HG03045 (cell line): ENCODE data around the gene ZYX.

Experiments used
- ATAC-seq: cut with Tn5 transposase; IDR thresholded peaks from one replicate; pipeline ENCODE4 v1.9.1; 2021; ENCODE audit warnings: mild to moderate bottlenecking, moderate library complexity; ENCODE audit not compliant: unreplicated experiment

Gene ZYX

DNA sequence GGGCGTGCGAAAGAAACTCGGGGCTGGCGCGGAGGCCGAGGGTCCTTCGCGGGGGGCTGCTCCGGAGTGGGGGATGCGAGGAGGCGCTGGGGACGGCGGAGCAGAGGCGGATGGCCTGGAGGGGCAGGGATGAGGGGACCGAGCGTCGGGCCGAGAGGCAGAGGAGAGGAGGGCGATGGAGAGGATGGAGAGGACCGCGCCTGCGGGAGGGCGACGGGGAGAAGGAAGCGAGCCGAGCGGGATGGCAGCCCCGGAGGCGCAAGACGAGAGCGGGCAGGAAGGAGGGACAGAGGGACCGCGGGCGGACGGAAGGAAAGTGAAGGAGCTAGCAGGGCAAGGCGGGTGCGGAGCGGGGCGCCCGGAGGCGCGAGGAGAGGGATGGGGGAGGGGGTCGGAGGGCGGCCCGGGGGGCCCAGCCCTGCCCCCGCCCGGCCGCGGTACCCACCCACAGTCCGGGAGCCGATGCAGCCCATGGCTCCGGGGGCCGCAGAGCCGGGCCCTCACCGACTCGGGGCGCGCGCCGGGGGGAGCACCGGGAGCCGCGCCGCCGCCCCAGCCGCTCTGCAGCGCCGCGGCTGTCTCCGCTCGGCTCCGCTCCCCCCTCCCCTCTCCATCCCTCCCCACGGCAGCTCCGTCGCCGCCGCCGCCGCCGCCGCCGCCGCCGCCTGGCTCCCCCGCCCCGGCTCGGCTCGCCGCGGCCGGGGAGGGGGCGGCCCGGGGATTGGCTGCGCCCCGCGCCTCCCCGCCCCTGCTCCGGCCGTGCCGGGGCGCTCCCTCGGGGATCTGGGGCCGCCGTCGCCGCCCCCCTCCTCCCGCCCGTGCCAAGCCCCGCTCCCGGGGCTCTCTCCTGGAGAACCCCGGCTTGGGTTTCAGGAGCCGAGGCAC, 18.8 kb upstream of the ZYX start, which contains the start of gene FAM131B:
TSS of gene FAM131B (minus strand) at position 583 of the 885 bp plus-strand sequence. CDS start at position 473, 110 bp downstream.
- ATAC-seq: no peak

DNA sequence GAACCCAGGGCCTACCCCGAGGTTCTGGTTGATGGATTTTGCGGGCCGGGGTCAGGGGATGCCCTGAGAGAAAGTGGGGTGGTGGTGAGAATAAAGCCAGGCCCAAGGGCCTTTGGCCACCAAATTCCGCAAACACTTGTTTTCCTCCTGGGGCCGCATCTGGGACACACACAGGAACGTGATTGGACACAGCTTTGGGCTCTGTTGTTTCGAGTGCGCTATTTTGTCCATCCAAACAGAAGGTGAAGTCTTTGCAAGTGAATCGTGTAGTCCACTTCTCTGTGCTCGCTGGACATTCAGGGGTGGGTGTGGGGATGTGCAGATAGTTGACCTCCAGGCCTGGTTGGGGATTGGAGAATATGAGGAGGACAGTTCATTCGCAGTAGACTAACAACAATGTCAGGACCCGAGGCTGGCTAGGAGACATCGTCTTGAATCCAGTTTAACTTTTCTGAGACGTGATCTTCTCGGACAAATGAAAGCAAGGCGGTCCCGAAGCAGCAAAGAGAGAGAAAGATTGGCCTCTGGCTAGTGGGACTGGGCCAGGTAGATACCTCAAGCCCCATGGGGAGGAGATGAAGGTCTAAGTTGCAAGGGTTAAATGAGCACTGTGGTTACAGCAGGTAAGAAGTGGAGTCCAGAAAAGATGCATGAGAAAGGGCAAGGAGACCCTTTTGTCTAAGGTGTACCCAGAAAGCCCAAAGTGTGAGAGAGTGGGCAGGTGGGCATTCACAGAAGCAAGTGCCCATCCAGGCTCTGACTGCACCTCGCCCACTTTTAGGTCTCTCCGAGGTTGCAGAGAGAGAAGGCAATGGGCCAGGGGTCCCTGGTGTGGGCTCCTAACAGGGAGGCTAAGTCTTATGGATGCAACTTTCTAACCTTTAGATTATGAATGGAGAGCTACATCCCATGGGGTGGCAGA, 17.9 kb upstream of the ZYX start:
- ATAC-seq: no peak

DNA sequence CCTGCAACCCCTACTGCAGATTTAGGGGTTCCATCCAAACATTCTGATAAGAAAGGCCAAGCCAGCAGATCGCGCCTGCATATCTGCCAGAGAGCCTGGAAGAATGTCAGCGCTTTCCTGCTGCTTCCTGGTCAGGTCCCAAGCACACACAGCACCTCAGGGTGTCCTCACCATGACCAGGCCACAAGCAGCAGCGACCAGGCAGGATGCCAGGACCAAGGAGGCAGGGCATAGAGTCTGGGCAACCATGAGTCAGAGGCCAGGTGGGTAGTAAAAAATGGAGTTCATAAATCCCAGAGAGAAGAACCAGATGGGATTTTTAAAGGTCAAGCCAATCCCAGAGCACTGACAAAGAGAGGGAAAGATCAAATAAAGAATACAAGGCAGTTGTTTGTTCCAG, 13.2 kb upstream of the ZYX start:
- no peak for ATAC-seq

DNA sequence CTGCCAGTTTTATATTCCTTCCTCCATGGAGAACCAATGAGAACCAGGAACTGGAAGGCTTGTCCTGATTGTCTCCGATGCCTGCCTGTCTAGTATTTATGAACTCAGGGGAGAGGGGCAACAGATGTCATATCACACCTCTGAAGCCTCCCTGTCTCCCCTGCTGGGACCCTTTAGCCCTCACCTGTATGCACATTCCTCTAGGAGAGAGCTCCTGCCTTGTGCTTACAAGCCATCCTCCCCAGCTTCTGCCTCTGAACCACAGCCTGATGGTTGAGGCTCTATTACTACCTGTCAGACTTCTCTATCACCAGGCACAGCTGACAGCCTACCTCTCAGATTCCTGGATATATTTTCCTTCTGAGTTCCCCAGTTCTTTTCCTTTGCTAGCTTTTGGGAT, 12.8 kb upstream of the ZYX start:
- no peak for ATAC-seq

DNA sequence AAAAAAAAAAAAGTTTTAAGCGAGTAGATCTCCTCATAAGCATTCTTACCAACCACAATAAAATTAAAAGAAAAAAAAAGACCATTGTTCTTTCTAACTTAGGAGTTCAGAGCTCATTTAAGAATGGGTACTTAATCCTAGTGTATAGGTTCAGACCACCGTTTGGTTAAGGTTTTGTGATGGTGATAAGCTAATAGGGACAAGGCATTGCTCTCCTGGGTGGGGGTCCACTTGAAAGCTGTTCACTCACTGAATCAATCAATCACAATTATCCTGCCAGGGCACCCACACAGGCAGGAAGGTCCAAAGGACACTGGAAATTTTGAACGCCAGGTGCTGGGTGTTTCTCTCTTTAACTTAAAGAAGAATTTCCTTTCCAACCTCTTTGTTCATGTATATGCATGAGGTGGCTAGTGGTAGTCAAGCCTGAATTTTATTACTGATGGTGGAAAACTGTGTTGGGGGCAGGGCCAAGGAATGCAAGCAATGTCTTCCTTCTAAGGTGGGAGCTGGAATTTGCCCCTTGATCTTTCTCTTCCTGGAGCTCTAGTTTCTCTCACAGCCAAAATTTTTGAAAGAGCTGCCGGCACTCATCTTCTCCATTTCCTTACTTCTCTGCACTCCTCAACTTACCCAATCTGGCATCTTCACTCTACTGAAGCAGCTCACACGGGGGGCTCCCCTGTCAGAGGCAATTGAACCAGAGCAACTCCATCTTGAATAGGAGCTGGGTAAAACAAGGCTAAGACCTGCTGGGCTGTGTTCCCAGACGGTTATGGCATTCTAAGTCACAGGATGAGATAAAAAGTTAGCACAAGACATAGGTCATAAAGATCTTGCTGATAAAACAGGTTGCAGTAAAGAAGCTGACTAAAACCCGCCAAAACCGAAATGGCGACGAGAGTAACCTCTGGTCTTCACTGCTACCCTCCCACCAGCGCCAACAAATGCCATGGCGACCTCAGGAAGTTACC, 11.2 kb upstream of the ZYX start:
- no peak for ATAC-seq

DNA sequence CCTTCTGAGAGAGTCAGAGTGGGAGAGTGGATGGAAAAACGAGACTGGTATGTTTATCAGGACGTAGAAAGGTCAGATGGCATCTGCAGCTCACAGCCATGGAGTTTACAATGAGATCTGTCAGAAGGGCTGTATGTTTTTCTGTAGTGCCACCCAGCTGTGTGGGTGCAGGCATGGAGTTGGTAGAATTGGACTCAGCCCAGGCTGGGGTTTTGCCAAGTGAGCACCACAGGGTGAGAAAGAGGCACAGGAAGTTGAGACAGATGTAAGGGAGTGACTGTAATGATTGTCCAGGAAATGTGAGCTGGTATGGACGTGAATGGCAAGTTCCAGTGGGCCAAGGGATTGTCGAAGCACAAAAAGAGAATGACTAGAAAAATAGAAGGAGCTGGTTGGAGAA, 9.1 kb upstream of the ZYX start:
- ATAC-seq: no peak

DNA sequence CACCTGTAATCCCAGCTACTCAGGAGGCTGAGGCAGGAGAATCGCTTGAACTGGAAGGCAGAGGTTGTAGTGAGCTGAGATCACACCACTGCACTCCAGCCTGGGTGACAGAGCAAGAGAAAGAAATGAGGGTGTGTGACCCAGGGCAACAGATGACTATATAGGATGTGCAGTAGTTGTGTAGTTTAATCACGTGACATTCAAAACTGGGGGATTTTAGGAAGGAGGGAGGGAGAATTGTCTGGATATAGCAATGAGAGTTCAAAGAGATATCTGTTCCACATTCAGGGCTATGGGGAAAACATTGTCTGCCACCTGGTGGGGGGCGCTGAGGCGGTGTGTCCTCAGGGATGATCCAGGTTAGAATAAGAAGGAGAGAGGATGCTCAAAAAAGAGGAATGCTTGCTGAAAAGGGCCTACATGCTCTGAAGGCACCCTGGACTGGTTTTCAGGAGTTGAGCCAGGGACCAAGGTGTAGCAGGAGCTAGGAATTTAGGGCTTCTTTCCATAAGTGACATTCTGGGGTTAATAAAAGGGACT, 7.8 kb upstream of the ZYX start:
- no peak for ATAC-seq

DNA sequence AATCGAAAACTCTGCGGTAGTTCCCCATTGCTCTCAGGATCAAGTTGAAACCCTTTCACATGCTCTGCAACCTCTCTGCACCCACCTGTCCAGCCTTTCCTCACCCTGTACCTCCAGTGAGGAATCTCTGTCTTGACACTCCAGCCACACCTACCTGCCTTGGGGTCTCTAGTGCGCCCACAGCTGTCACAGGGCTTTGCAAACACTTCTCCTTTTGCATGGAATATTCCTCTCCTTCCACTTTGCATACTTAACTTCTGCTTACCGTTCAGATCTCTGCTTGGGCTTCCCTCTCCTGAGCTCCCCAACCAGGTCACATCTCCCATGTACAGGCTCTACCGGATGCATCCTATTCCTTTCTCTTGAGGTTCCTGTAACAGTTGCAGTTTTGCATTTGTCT, 6.6 kb upstream of the ZYX start:
- no peak for ATAC-seq

DNA sequence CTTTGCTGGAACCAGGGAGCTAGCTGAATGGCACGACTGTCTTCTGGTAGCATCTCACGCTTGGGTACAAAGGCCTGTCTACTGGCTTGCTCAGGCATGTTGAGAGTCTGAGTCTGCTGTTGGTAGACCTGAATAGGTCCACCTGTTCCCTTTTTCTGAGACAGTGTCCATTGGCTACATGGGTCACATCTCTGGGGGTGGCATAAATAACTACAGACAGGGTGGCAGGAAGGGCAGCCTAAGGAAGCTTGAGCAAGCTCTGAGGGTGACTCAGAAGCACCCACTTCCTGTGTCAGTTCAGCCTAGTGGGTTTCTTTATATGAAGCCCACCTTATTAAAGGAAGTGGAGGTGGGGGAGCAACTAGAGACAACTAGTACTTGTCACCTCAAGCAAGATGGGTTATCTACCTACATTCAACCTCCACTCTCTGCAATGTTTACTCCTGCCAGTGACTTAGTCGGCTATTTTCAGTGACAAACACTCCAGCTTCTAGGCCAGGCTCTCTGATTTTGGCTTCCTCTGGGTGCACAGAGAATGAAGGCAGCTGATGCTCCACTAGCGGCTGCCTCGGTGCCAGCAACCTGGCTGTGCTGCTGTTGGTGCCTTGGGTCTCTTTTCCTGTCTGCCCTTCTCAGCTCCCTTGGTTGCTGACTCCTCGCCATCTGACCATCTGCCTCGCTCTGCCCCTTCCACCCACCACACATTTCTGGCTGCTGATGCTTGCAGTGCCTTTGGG, 5.7 kb upstream of the ZYX start:
- ATAC-seq: no peak

DNA sequence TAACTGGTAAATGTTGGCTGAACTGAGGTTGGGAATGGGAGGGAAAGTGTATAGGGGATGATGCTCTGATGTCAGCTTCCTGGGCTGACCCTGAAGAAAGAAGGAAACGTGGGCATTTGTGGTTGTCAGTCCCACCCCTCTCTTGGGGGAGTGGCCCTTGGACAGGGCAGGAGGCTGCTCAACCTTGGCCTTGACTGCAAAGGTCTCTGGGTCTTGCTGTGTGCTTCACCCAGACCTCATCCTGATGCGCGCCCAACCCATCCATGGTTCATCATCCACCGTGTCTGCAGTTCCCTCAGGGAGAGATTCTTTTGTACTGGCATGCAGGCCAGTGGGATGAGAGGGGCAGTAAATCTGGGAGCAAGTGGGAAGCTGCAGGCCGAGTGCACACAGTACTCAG, 4.7 kb upstream of the ZYX start:
- ATAC-seq: no peak

DNA sequence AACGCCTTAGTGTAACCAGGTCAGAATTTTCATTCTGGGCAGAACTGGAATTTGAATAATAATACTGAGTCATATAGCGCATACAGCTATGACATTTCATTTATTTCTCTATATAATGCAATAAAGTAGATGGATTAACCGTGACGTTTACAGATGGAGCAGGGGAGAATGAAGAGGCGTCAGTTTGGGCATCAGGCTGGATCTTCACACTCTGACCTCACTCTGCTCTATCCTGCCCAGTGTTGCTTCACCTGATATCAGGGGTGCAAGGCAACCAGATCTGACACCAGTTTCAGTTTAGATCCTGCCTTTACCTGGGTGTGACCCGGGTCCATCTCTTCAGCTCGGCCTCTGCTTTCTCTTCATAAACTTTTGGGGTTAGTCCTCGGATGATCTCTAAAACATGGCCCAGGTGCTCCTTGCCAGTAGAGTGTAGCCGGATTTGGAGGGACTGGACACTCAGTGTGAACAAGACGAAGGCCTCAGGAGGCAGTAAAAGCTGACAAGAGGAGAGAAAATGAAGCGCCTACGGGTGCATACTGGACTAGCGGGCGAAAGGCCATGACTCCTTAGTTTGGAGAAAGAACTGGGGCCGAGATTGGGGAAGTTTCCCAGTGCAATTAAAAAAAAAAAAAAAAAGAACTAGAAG, 1.4 kb upstream of the ZYX start:
- no peak for ATAC-seq

DNA sequence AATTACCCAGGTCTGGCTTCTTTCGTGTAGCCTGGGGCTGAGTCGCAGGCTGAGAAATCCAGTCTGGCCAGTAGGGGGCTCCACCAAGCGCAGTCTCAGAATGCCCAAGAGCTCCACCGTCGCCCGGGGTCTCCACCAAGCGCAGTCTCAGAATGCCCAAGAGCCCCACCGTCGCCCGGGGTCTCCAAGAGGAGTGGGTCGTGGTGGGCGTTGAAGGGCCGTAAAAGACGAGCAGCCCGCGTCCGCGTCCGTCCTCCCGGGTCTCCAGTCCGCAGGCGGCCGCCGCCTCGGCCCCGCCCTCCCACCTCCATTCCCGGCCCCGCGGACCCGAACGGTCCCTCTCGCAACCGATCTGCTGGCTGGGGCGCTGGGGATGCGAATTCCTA, 892 bp upstream of the ZYX start:
- ATAC-seq: peak; percentile 57

DNA sequence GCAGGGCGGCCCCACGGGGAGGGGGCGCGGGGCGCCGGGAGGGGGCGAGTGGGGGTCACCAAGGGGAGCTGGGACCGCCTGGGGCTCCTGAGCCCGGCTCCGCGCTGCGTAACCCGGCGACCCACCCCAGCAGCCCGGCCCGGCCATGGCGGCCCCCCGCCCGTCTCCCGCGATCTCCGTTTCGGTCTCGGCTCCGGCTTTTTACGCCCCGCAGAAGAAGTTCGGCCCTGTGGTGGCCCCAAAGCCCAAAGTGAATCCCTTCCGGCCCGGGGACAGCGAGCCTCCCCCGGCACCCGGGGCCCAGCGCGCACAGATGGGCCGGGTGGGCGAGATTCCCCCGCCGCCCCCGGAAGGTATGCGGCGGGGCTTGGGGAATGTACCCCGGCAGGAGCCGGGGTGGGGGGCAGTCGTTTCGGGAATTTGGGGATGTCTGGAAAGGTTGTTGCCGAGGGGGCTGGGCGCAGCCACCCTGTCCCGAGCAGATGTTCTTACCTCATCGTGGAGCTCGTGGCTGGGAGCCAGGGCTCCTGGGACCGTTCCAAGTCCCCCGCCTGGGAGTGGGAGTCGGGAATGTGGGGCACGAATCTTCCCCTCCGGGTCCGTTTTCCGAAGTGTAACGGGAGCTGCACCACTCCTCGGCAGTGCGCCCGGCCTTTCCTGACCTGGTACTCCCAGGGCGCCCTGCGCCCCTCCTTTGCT, 431 bp downstream of the ZYX start:
- peak; percentile 20 for ATAC-seq

DNA sequence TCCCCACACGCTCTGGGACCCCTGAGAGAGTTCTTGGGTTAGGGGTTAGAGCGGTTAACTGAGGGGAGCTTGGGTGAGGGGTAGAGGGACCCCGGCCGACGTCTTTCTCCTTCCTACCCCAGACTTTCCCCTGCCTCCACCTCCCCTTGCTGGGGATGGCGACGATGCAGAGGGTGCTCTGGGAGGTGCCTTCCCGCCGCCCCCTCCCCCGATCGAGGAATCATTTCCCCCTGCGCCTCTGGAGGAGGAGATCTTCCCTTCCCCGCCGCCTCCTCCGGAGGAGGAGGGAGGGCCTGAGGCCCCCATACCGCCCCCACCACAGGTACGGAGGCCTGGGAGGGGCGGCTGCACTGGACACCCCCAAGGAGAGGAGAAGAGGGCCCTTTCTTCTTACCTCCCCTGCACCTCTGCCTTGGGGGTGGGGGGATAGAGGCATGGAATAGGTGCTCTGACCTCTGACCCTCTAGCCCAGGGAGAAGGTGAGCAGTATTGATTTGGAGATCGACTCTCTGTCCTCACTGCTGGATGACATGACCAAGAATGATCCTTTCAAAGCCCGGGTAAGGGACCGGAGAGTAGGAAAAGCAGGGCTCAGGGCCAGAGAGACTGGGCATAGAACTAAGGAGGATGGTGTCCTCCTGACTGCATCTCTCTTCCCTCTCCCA, 1.1 kb downstream of the ZYX start:
- no peak for ATAC-seq

DNA sequence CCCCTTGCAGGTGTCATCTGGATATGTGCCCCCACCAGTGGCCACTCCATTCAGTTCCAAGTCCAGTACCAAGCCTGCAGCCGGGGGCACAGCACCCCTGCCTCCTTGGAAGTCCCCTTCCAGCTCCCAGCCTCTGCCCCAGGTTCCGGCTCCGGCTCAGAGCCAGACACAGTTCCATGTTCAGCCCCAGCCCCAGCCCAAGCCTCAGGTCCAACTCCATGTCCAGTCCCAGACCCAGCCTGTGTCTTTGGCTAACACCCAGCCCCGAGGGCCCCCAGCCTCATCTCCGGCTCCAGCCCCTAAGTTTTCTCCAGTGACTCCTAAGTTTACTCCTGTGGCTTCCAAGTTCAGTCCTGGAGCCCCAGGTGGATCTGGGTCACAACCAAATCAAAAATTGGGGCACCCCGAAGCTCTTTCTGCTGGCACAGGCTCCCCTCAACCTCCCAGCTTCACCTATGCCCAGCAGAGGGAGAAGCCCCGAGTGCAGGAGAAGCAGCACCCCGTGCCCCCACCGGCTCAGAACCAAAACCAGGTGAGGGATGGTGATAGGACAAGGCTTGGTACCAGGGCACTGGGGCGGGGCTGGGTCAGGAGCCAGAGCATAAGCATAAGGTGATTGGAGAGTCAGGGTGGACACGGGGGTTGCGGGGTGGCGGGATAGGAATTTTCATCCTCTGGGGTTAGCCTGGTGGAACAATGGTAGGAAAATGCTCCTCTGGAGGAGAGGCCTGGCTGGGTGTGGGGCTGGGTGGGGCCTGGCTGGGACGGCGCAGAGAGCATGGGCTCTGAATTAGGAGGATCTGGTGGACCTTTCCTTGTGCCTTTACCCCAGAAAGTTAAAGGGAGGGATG, 1.9 kb downstream of the ZYX start:
- ATAC-seq: no peak

DNA sequence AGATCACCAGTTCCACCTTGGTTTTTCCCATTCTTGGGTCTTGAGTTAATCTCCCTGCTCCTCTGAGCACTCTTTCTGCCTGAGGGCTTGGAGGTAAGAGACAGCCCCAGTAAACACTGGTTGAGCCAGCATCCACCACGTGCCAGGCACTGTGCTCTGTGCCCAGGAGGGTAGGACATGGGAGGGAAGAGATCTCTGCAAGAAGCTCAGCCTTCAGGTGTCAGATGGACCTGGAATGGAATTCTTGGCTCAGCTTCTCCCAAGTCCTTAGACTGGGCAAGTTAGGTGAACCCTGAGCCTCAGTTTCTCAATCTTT, 2.5 kb downstream of the ZYX start:
- ATAC-seq: no peak

DNA sequence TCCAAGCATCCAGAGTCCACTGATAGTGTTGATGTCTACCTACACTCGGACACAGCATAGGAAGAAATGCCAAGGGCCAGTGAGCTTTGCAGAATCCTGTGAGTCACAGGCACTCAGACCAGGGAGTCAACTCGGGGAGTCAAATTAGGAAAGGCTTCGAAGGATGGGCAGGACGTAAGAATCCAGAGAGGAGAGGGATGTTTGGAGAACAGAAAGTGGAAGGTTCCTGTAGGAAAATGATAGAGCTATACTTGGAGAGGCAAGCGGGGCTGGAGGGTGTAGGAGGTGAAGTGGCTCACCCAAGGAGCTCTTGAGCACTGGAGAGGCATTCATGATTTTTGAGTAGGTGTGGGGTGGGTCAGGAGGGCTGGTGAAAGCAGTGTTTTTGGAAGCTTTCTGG, 3.0 kb downstream of the ZYX start:
- no peak for ATAC-seq
